ENCODE data around the gene PRUNE2.
A peak's percentile ranks its signal among the peaks of the same experiment; 100 is the strongest.
"Not testable (repeated sequence)": the region's sequence is repeated elsewhere in the genome, so short reads cannot be mapped to it uniquely, and the experiment has no call there.

The PRUNE2 gene

DNA sequence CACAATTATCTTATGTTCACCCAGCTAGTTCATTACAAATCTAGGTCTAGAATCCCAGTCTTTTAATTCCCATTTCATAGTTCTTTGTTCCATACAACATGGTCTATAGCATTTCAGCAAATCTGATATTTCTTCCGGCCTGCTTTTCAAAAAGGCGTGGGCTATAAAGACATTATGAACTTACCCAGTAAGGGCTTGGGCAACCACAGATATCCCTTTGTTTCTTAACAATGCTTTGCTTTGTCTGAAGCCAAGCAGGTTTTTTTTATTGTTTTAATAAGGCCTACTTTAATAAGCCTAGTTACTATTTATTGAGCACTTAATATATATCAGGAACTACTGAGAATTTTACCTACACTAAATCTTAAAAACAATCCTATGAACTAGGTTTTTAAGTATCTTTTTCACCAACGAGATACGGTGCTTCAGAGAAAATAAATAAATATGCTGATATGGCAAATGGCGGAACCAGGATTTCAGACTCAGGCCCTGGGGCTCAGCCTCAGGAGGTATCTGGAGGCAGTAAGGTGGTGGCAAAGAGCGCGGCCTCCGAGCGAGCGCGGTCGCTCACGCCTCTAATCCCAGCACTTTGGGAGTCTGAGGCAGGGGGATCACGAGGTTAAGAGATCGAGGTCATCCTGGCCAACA, 112.0 kb downstream of the PRUNE2 start:
- DNase-seq (ENCODE audit: low spot score) = no peak

DNA sequence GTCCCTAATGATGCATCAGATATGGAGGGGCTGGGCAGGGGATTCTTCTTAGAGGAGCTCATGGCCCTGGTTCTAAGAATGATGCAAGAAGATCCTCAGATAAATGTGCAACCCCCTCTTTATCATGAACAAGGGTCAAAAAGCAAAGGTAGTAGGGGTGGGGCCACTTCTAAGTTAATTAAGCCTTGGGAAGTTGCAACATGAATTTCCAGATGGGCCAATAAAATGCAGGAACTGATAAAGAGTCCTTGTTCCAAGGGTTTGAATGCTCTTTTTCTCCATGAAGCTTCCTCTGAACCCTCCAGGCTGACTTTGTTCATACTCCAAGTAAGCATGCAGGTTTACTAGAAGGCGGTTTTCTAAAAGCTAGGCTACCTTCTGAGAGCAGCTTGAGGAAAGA, 116.1 kb downstream of the PRUNE2 start:
- DNase-seq (ENCODE audit: low spot score) = no peak

DNA sequence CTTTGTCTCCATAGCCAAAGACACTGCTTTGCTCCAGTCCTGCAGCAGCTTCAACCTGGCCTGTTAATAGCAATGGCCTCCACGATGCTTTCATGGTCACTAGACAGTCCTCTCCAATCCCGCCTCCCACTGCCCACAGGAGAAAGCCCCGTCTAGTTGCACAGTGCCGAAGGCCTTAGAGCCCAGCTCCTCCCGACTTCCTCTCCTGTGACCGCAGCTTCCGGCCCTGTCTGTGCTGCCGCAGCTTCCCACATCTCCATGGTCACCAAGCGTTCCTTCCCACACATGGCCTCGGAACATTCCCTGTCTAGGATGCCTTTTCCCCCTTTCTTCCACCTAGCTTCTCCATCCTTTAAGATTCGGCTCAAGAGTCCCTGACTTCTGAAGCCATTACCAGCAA, 118.2 kb downstream of the PRUNE2 start:
- DNase-seq (ENCODE audit: low spot score) = no peak

DNA sequence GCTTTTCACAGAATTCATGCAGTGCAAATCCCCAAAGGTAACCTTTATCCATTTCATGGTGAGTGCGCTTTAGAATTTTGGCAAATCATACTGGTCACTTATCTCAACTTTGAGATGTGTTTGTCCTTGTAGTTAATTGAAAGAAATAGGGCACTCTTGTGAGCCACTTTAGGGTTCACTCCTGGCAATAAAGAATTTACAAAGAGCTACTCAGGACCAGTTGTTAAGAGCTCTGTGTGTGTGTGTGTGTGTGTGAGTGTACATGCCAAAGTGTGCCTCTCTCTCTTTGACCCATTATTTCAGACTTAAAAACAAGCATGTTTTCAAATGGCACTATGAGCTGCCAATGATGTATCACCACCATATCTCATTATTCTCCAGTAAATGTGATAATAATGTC, 120.4 kb downstream of the PRUNE2 start:
- DNase-seq (ENCODE audit: low spot score) = no peak

DNA sequence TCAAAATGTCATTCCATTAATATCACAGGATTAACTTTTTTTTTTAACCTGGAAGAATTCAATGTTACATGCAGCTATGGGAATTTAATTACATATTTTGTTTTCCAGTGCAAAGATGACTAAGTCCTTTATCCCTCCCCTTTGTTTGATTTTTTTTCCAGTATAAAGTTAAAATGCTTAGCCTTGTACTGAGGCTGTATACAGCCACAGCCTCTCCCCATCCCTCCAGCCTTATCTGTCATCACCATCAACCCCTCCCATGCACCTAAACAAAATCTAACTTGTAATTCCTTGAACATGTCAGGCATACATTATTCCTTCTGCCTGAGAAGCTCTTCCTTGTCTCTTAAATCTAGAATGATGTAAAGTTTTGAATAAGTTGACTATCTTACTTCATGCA, 121.0 kb downstream of the PRUNE2 start:
- DNase-seq (ENCODE audit: low spot score) = no peak

DNA sequence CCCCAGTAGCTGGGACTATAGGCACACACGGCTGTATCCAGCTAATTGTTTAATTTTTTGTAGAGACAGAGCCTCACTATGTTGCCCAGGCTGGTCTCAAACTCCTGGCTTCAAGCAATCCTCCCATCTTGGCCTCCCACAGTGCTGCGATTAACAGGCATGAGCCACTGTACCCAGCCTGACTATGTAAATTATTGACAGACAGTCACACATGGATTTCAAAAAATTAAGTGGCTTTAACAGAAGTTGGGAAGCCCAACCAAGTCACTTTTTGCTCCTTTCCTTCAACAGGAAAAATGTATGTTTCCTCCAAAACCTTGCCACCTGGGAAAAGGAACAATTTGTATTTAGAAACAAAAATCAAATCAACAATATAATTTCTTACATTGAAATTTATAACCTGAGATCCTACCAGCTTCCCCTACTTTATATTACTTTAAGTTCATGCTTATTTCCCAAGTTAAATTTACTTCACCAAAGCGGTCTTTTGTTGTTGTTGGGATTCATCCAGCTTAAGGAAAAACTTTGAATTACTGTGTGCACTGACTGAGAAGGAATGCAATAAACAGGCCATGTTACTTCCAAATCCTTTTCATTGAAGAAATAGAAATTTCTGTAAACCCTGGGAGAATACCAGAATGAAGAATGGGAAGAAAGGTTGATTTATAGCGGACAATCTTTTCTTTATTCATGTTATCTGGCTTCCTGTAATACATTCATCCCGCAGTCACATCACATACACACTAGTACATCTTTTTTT, 133.0 kb downstream of the PRUNE2 start:
- DNase-seq (ENCODE audit: low spot score) = no peak

DNA sequence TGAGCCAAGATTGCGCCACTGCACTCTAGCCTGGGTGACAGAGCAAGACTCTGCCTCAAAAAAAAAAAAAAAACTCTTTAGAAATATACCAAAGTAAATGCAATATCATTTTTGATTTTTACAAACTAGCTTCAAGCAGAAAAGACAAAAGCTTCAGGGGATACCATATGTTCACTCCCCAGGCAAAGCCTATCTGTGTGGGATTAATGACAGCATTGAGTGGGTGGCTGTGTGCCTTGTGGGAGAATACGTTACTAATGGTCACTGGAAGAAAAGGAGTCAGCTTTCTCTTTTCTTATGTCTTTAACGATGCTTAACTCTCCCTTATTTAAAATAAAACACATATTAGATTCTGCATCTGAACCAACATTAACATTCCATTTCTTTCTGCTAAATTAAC, 139.8 kb downstream of the PRUNE2 start:
- DNase-seq (ENCODE audit: low spot score) = no peak

DNA sequence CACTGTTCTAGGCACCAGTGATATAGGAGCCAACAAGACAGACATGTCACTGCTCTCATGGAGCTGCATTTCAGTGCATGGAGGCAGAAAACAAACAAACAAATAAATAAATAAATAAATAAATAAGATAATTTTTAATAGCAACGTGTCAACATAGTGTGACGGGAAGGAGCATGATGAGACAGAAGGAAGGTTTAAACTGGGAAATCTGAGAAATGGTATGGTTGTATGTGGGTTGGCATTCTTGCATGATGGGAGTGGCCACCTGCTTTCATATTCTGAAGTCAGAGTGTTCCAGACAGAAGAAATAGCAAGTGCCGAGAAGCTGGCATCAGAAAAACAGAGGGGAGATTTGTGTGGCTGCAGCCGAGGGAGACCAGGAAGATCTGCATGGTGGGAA, 141.8 kb downstream of the PRUNE2 start, which contains the start of gene PCA3:
Gene PCA3 (plus strand): TSS at position 301 of the 400 bp plus-strand sequence.
- DNase-seq (ENCODE audit: low spot score) = no peak

DNA sequence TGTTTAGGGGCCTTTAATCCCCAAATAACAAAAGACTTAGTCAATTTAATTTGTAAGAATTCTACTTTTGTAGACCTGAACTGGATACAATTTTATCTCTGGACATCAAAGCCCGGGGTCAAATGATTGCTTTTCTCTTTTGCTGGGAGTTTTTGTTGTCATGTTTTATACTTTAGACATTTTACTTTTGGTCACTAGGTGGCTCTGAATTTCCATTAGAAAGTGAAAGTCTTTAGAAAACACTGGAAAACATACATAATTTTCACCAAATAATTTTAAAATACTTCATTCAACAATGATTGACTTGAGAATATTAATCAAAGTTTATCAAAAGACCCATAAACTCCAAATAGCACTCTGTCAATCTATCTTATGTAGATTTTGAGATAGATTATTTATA, 144.5 kb downstream of the PRUNE2 start:
- DNase-seq (ENCODE audit: low spot score) = no peak

DNA sequence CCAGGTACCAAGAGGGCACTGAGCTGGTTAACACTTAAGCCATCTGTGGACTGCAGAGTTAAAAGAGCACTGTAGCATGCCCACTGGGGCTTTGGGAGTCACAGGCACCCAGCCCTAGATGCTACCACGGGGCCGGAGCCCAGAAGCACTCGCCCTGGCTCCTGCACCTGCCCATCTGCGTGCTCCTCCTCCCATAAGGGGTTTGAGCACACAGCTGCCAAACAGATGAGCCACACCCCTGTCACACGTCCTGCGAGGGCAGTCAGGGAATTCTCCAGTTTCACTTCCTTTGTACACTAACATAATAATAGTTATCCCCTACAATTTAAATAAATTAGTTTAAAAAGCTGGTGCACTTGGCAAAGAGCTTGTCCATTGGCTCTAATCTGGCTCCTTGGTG, 146.2 kb downstream of the PRUNE2 start:
- no peak for DNase-seq (ENCODE audit: low spot score)

DNA sequence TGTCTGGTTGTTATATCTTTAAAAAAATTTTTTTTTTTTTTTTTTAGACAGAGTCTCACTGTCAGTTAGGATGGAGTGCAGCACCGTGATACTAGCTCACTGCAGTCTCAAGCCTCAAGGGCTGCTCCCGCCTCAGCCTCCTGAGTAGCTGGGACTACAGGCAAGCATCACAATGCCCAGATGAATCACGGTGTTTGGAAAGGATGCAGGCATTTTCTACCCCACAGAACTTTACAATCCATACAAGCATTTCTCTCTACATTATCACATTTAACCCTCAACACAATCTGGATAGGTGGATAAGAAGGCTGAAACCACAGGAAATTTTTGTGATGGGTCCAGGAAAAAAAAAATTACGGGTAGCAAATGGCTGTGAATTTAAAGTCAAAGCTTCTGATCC, 147.4 kb downstream of the PRUNE2 start:
- no peak for DNase-seq (ENCODE audit: low spot score)

DNA sequence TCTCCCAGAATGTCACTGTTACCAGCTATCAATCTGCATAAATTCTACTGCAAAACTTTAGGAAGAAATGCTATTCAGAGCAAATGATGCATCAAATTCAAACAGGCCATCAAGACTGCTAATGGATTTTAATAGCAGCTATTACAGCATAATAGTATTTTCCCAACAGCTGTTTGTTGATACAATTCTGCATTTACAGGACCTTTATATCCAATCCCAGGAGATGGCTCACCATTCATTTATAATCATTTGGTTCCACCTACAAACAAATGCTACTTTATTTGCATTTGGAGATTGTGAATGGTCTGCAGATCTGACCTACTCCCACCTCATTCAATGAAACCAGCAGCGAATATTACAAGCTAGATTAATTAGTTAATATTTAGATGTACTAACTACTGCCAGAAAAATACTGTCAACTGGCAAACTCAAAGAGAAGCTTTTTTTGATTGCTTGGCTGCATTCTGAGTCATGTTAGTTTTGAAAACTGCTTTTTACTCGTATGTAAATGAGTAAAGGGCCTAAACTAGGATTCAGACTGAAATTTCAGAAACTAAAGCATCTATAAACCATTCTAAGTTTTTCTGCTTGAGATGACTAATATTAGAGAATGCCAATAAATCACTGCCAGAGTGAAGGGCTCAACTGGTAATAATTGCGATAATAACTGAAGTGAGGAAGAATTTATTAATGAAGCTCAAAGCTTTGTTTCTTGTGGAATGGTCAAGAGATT, 148.8 kb downstream of the PRUNE2 start:
- DNase-seq (ENCODE audit: low spot score) = no peak

DNA sequence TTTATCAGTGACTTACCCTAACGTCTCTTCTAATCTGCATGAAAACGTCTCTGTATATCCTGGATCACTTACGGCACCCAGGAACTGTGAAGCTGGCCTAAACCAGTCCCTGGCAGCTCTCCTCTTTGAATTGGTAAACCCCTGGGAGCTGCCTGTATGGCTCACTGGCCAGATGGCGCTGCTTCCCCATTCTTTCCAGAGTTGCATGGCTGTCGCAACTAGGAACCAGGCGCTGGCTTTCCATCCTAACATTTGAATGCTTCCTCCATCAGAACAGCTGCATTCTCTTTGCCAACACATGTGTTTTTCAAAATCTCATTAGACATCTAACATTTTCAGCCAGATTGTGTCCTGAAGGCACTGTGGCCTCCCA, 149.7 kb downstream of the PRUNE2 start:
- DNase-seq (ENCODE audit: low spot score) = peak; percentile 14

DNA sequence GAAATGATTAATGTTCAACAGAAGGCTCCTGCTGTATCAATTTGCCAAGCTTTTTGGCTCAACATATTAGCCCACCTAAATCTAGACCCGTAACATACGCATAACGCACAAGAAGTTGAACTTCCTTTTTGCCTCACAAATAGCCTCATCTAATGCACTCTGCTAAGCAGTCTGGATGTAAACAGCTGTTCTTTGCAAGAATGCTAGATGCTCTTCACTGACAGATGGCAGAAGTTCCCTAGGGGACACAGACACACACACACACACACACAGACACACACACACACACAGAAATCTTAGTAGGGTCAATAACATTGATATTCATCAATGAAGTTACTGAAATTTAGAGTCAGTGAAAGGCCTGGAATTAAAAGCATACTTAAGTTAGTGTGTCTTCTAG, 154.9 kb downstream of the PRUNE2 start:
- DNase-seq (ENCODE audit: low spot score) = no peak

DNA sequence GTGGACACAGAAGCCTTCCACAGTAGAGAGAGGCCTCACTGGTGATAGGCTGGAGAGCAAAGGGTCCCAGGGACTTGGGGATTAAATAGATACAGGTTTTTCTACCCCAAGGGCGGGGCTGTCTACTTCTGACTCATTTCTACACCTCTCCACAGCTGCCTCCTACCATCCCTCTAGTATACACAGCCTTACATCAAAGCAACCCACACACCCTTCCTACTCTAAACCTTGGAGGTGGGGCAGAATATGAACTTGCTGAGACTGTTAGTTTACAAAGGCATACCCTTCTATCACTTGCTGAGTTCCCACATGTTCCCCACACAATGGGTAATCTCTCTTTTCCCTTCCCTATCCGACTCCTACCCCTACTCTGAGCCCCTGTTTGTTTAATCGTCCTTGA, 161.6 kb downstream of the PRUNE2 start:
- DNase-seq (ENCODE audit: low spot score) = peak; percentile 65

DNA sequence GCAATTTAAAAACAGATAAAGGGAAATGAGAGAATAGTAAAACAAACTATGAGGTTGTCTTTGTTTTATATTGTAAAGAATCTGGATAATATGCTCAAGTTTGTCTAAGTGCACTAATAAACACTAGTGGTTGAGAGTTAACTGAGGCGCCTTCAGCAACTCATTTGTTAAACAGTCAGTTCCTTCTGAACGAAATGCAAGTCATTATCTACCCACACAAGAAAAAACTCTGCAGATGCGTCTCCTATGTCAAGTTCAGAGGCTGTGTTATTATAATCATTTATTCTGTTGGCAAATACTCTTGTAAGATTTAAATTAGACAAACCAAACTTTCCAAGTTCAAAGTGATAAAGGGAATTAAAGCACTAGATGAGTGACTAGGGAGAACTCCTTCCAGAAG, 162.0 kb downstream of the PRUNE2 start:
- DNase-seq (ENCODE audit: low spot score) = no peak

DNA sequence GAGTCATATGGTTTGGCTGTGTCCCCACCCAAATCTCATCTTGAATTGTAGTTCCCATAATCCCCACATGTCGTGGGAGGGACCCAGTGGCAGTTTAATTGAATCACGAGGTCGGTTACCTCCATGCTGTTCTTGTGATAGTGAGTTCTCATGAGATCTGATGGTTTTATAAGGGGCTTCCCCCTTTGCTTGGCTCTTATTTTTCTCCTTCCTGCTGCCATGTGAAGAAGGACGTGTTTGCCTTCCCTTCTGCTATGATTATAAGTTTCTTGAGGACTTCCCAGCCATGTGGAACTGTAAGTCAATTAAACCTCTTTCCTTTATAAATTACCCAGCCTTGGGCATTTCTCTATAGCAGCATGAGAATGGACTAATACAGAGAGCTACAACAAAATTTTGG, 163.0 kb downstream of the PRUNE2 start:
- not testable (repeated sequence) for DNase-seq (ENCODE audit: low spot score)

DNA sequence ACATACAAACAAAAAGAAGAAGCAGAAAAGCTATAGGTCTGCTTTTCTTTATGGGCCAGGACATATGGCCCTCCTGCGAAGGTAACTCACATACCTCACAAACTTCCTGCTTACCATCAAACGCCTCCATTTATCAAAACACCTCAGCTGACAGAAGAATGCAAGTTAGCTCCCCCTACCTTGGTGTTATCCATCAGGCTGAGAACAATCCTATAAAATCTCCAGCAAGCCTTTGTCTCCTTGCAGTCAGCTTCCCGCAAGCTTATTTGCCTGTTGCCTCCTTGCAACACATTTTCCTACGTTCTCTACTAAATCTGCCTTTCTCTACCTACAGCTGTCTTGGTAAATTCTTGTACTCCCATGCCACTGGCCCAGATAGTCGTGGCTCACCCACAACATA, 164.4 kb downstream of the PRUNE2 start:
- DNase-seq (ENCODE audit: low spot score) = no peak

DNA sequence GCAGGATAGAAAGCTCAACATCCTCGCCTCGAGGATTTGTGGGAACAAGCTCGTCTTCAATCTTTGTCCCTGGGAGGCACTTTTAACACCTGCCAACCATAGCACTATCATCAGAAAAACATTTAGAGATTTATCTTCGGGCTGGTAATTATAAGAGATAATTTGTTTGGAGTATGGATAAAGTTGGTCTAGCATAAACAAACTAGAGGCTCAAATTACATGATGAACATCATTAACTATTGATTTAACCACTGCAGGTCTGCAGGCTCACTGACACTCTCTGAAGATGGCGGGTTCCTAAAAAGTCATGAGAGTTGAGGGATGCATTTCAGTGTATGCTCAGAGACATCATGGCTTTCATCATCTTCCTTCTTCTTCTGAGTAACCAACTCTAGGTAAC, 167.5 kb downstream of the PRUNE2 start:
- no peak for DNase-seq (ENCODE audit: low spot score)

DNA sequence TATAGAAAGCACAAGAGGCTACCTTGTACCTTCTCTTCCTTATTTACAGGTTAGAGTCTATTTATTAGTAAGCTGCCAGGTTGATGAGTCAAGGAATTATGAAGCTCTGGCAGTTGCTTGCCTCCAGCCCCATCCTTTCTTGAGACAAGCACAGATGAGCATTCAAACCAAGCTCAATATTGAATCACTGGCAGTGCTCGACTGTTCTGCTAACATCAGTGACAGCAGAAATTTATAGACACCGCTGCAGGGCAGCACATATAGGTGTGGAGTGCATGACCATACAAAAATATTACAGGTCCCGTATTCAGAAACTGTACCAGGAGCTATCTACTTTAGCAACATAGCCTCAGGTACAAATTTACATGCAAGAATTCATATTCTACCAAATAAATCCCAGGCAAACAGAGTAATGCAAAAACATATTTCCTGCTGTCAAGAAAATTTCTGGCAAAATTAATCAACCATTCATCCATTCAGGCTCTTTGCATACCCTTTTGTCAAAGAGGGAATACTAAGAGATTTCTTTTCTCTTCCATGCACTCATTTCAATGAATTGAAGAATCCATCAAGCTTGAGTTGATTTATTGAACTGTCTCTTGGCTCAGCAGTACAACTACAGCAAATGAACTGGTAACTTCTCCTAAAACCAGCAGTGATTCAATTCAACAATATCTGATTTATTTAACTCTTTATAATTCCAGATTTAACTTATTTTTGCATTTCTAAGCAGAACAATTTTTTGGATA, 168.6 kb downstream of the PRUNE2 start:
- DNase-seq (ENCODE audit: low spot score) = no peak

DNA sequence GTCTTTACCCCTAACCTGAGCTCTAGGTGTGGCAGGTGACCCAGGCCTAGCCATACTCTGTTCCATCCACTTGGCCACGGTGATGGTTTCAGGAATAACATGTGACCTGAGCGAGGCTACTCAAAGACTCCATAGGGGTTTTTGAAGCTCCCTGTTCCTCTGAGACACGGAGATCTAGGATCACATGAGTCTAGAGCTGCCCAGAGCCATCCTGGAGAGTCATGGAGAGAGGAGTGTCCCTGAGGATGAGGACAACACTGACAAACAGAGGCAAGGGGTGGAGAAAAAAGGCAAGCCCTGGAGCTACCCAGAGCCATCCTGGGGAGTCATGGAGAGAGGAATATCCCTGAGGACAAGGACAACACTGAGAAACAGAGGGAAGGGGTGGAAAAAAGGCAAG, 171.2 kb downstream of the PRUNE2 start:
- DNase-seq (ENCODE audit: low spot score) = no peak

DNA sequence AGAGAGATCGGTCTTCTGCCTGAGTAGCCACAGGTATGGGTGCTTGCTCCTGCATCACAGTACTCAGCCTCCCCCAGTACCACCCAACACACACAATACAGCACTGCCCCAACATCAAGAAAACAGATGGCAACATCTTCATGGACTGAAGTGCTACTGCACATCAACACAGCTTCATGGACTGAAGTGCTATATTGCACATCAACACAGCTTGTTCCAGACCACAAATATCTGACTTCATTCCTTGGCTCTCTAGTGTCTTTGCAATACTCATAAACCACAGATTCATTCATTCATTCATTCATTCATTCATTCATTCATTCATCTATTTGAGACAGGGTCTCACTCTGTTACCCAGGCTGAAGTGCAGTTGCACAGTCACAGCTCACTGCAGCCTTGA, 172.8 kb downstream of the PRUNE2 start:
- no peak for DNase-seq (ENCODE audit: low spot score)
